Measurements from ENCODE around the gene CDK17.
A peak's percentile ranks its signal among the peaks of the same experiment; 100 is the strongest.

The CDK17 gene

GRCh38 chr12:96289067-96289466 is 111.2 kb downstream of the CDK17 start:
- no peak for ATAC-seq
- TF ChIP-seq PATZ1 (CRISPR knock-in tag; IDR thresholded peaks at IDR 0.05; ENCODE audit: borderline replicate concordance) (no peak), ZFP3 (CRISPR knock-in tag; IDR thresholded peaks at IDR 0.05) (no peak), CREB5 (CRISPR knock-in tag; IDR thresholded peaks at IDR 0.05; ENCODE audit: low read depth) (no peak), CSDC2 (CRISPR knock-in tag; IDR thresholded peaks at IDR 0.05) (no peak), ZNF565 (CRISPR knock-in tag; conservative IDR thresholded peaks at IDR 0.05; ENCODE audit: low read depth) (no peak), PPARA (CRISPR knock-in tag; IDR thresholded peaks at IDR 0.05; ENCODE audit: borderline replicate concordance) (no peak), ZC3H10 (CRISPR knock-in tag; IDR thresholded peaks at IDR 0.05) (no peak), ESRRG (CRISPR knock-in tag; IDR thresholded peaks at IDR 0.05) (no peak), SNAI2 (CRISPR knock-in tag; IDR thresholded peaks at IDR 0.05) (no peak)

DNA sequence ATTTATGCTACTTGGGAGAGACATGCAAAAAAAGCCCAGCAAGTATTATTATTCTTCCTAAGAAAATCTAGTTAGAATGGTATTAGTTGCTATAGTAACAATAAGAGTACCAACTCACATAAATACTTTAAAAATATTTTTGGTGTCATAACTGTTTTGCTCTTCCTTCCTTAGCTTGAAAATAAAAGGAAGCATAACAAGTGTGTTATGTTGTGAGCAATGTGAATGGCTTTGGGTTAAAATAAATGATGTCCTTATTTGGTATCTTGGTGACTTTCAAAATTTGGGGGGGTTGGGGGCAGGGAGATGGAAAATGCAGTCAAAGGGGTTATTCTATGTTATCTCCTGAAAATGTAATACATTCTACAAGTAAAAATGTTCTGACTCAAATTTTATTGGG is 115.1 kb downstream of the CDK17 start:
- TF ChIP-seq GLIS3 (CRISPR knock-in tag; IDR thresholded peaks at IDR 0.05) (no peak), TOX (CRISPR knock-in tag; IDR thresholded peaks at IDR 0.05; ENCODE audit: borderline replicate concordance) (no peak), CREB5 (CRISPR knock-in tag; IDR thresholded peaks at IDR 0.05; ENCODE audit: low read depth) (no peak), SNAI2 (CRISPR knock-in tag; IDR thresholded peaks at IDR 0.05) (no peak), ZNF8 (CRISPR knock-in tag; IDR thresholded peaks at IDR 0.05) (no peak), BACH2 (CRISPR knock-in tag; IDR thresholded peaks at IDR 0.05; ENCODE audit: borderline replicate concordance) (no peak), ZFP30 (CRISPR knock-in tag; IDR thresholded peaks at IDR 0.05) (no peak), TCF4 (CRISPR knock-in tag; IDR thresholded peaks at IDR 0.05; ENCODE audit: borderline replicate concordance) (no peak), CSDC2 (CRISPR knock-in tag; IDR thresholded peaks at IDR 0.05) (no peak), RARB (CRISPR knock-in tag; IDR thresholded peaks at IDR 0.05) (no peak), ZC3H10 (CRISPR knock-in tag; IDR thresholded peaks at IDR 0.05) (no peak)
- TF ChIP-seq, protein P1, sequence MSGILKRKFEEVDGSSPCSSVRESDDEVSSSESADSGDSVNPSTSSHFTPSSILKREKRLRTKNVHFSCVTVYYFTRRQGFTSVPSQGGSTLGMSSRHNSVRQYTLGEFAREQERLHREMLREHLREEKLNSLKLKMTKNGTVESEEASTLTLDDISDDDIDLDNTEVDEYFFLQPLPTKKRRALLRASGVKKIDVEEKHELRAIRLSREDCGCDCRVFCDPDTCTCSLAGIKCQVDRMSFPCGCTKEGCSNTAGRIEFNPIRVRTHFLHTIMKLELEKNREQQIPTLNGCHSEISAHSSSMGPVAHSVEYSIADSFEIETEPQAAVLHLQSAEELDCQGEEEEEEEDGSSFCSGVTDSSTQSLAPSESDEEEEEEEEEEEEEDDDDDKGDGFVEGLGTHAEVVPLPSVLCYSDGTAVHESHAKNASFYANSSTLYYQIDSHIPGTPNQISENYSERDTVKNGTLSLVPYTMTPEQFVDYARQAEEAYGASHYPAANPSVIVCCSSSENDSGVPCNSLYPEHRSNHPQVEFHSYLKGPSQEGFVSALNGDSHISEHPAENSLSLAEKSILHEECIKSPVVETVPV (CRISPR knock-in tag; IDR thresholded peaks at IDR 0.05): no peak
- TF ChIP-seq, protein P2, sequence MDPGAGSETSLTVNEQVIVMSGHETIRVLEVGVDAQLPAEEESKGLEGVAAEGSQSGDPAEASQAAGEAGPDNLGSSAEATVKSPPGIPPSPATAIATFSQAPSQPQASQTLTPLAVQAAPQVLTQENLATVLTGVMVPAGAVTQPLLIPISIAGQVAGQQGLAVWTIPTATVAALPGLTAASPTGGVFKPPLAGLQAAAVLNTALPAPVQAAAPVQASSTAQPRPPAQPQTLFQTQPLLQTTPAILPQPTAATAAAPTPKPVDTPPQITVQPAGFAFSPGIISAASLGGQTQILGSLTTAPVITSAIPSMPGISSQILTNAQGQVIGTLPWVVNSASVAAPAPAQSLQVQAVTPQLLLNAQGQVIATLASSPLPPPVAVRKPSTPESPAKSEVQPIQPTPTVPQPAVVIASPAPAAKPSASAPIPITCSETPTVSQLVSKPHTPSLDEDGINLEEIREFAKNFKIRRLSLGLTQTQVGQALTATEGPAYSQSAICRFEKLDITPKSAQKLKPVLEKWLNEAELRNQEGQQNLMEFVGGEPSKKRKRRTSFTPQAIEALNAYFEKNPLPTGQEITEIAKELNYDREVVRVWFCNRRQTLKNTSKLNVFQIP (CRISPR knock-in tag; IDR thresholded peaks at IDR 0.05; ENCODE audit: borderline replicate concordance, low read depth): no peak
- no peak for ATAC-seq

DNA sequence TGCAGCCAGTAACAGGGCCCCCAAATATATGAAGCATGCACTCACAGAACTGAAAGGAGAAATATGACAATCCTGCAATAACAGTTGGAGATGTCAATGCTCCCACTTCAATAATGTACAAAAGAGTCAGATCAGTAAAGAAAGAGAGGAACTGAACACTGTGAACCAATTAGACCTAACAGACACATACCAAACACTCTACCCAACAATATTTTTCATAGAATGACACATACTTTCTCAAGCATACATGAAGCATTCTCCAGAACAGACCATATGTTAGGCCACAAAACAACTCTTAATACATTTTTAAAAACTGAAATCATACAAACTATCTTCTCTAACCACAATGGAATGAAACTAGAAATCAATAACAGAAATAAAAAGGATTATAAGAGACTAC is 125.9 kb downstream of the CDK17 start:
- TF ChIP-seq ISL1 (CRISPR knock-in tag; IDR thresholded peaks at IDR 0.05) (no peak), RARB (CRISPR knock-in tag; IDR thresholded peaks at IDR 0.05) (no peak), ZFP3 (CRISPR knock-in tag; IDR thresholded peaks at IDR 0.05) (no peak)
- TF ChIP-seq, protein P1 (CRISPR knock-in tag; IDR thresholded peaks at IDR 0.05): no peak
- peak; percentile 84 for ATAC-seq
